Measurements from ENCODE around the gene ZDHHC16.

- TF ChIP-seq RAD51 (IDR thresholded peaks at IDR 0.05) (no peak), E2F4 (IDR thresholded peaks at IDR 0.05; ENCODE audit: low read depth, low read length) (no peak), HSF1 (IDR thresholded peaks at IDR 0.05; ENCODE audit: low read depth, low read length) (no peak), HDAC2 (IDR thresholded peaks at IDR 0.05) (no peak), PAX8 (IDR thresholded peaks at IDR 0.05) (no peak), SPI1 (IDR thresholded peaks at IDR 0.05; ENCODE audit: borderline replicate concordance, insufficient read depth, low read depth, low read length) (no peak)
These were observed 3.7 kb upstream of the ZDHHC16 start for GRCh38 chr10:97442277-97442676.

All from GM12878 (cell line).